Prostate gland (tissue), 2 donors: ENCODE results near the gene TRMT1.

ENCODE experiments used
- CTCF ChIP-seq, 4 experiments: fragments of 200-600 bp in 2 of 4; fragments of 450-650 bp in 2 of 4; sonication (generic) in 2 of 4; IDR thresholded peaks; 1 replicate in 3 of 4; 2 replicates in 1 of 4; pipeline ENCODE4 v1.5.1; 2016 to 2019; ENCODE audit warnings: antibody characterized with exemption in 4 of 4, mild to moderate bottlenecking in 2 of 4, moderate library complexity in 2 of 4
- POLR2A ChIP-seq: fragments of 450-650 bp; IDR thresholded peaks from one replicate; pipeline ENCODE4 v1.6.1; 2016; ENCODE audit warnings: antibody characterized with exemption, mild to moderate bottlenecking
- POLR2AphosphoS5 ChIP-seq: sonication (generic); formaldehyde crosslinking; IDR thresholded peaks from one replicate; pipeline ENCODE4 v1.6.1; 2017; ENCODE audit warnings: antibody characterized with exemption

- TF ChIP-seq CTCF (IDR thresholded peaks at IDR 0.05), result no peak
- no peak for TF ChIP-seq POLR2A
- TF ChIP-seq POLR2AphosphoS5, result no peak
These were observed 54.2 kb downstream of the TRMT1 start for GRCh38 chr19:13062317-13062716.
